HTERT RPE-1 (cell line): Measurements from ENCODE around the gene MKRN2OS.

Source experiments
- in situ Hi-C: fragments of 300-500 bp; cut with MboI; formaldehyde crosslinking; loops from 4 replicates; pipeline ENCODE4 v1.14.3; 2020; ENCODE audit warnings: low sequenced_read_pairs

Gene MKRN2OS, protein sequence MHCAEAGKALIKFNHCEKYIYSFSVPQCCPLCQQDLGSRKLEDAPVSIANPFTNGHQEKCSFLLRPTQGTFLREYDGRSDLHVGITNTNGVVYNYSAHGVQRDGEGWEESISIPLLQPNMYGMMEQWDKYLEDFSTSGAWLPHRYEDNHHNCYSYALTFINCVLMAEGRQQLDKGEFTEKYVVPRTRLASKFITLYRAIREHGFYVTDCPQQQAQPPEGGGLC

DNA sequence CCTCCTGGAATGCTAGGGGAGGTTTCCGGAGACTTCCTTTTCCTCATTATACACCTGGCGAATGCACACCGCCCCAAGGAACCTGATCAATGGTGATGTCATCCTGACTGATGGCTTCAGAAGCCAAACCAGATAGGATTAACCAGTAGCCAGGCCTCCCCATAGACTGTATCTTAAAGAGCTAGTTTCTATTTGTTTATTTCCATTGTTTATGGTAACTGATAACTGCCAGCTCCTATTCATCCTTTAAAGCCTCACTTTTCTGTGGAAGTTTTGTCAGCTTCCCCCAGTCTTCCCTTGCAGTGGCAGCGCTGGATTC, at the start of gene MKRN2OS:
TSS of gene MKRN2OS (minus strand) at position 27 of the 319 bp plus-strand sequence. CDS start 35 bp downstream, outside the sequence.
- in situ Hi-C loops: no loop called here

DNA sequence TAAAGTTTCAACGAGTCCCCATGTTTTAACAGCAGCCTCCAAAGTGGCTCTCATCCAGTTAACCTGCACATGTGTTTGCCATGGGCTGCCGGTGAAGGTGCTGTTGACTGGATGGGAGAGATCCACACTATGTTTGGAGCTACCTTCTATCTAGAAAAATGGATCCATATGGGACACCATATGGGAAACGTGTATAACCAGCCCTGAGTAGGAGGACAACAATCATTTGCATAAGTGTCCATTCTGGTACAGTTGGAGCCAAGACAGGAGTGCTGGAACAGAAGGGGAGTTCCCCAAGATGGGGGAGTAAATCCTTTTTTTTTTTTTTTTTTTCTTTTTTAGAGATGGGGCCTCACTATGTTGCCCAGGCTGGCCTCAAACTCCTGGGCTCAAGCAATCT, 48.2 kb upstream of the MKRN2OS start:
- in situ Hi-C loops: no loop called here

DNA sequence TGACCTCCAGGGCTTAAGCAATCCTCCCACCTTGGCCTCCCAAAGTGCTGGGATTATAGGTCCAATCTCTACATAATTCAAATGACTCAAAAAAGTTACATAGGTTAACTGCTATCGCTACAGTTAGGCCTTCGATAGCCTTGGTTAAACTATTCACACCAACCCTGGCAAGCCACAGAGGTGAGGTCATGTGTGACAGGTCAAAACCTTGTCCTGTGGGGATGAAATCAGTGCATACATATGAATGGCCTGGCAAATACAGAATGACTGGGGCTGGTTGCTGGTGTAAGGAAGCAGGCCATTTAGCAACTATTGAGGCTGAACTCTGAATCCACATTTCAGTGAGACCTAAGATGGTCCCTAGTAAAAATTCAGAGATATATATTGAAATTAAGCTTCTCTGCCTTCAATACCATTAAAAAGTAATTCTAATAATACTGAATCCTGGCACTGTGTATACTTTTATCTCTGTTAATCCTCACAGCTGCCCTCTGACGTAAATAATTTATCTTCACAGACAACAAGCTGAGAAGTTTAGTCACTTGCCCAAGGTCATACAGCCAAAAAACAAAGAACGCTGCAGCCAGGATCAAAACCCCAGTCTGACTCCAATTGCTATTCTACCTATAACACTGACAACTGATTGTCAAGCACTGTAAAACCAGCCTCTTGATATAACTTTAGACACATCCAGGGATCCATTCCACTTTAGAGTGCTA, 46.9 kb upstream of the MKRN2OS start:
- in situ Hi-C loops: no loop called here

DNA sequence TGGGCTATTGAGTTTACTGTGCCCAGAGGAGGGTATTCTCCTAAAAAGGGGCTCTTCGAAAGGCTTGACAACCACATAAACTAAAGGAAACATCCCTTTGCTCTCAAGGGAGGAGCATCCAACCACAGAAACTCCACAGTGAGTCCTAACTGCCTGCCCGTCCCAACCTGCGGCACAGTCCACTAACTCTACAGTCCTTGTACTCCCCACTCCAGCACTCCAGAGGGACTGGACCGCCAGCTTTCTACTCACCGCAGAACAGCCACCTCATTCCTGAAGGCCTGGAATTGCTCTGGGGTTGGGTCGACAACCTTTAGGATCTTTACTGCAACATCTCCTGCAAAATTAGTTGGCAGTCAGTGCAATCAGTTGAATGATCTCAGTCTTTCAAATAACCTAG, 46.2 kb upstream of the MKRN2OS start:
- in situ Hi-C loops: no loop called here

DNA sequence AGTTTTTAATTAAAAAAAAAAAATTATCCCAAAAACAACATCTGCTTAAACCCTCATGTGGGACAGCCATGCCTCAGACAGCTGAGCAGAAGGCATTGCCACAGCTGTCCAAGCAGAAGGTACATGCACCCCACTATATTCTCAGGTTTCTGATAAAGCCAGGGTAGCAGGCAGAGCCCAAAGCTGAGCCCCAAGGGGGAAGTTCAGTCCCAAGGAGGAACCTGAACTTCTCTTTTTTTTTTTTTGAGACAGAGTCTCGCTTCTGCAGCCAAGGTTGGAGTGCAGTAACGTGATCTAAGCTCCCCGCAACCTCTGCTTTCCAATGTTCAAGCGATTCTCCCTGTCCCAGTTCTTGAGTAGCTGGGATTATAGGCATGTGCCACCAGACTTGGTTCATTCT, 44.8 kb upstream of the MKRN2OS start:
- in situ Hi-C loops: no loop called here

DNA sequence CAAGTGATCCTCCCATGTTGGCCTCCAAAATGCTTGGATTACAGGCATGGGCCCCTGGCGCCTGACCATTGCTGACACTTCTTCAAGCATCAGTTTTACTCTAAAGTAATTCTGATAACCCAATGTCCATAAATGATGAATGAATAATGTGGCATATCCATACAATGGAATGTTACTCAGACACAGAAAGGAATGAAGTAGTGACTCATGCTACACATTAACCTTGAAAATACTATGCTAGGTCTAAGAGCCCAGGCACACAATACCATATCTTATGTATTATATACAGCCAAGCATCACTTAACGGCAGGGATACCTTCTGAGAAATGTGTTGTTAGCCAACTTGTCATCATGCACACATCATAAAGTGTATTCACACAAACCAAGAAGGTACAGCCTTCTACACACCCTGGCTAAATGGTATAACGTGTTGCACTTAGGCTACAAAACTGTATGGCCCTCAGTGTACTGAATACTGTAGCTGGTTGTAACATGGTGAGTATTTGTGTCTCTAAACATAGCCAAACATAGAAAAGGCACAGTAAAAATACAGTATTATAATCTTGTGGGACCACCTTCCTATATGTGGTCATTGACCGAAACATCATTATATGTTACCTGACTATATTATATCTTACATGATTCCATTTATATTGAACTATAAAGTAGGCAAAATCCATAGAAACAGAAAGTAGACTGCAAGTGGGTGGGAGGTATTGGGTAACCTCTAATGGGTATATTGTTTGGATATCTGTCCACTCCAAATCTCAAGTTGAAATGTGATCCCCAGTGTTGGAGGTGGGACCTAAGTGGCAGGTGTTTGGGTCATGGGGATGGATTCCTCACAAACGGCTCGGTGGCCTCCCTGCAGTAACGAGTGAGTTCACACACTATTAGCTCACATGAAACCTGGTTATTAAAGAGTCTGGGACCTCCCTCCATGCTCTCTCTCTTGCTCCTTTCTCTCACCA, 43.0 kb upstream of the MKRN2OS start:
- in situ Hi-C loops: no loop called here

DNA sequence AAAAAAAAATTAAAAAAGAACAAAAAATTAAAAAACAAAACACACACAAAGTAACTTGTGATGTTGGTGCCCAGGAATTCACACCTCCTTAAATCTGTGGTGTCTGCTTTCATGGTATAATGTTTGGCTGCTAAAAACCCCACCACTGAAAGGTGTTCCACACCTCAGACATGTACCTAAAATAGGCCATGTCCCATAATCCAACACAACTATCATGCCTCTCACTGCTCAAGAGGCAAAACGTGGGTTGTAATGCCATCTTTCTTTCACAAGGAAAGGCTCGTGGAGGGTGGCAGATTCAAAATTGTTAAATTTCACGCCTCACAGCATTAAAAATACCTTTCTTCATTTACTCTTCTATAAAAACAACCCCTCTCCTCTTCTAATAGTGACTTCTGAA, 41.1 kb upstream of the MKRN2OS start:
- in situ Hi-C loops: no loop called here

DNA sequence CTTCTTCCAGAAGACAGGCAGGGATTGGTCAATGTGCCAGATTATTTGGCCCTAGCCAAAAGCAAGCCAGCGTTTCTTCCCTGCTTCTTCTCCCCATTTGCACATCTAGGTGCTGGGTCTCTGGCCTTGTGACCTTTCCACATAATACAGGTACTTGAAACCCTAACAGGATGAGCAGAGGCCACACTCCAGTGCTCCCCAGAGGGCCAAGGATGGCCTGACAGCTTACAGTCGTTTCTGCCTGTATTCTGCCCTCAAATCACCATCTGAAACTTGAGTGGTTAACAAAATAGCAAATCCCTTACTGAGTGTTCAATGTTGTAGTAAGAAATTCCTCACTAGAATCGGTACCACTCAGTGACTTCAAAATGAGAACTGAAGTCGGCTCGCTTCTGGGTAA, 40.7 kb upstream of the MKRN2OS start:
- in situ Hi-C loops: no loop called here

DNA sequence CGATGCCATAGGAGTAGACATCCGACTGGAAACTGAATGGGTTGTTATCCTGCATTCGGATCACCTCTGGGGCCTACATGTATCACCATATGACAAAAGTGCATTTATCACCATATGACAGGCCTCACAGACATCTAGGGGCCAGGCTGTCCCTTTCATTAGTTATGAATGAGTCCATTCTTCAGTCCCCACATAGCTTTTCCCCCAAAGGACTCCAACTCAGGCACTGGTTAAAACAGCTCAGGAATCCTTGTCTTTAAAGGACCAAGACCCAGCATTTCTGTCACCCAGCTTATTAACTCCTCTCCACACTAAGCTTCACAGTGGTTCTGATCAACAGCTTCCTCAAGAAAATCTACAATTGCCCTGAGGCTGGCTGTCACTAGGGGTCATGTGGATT, 39.9 kb upstream of the MKRN2OS start:
- in situ Hi-C loops: no loop called here

DNA sequence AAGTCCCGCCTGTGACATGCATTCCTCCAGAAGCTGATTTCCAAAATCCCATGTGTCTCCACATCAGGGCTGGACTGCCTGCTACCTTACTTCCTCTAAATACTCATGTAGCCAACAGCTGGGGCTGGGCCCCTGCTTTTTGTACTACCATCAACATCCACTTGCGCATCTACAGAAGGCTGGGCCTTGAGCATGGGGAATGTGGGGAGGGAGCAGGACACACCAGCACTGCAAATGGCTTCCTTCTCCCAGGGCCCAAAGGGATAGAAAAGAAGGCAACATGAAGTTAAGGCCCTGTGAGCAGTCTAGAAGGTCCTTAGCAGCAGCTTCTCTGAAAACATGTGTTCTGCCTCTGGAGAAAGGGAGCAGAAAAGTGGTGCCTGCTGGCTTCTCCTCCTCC, 38.8 kb upstream of the MKRN2OS start:
- in situ Hi-C loops: no loop called here

DNA sequence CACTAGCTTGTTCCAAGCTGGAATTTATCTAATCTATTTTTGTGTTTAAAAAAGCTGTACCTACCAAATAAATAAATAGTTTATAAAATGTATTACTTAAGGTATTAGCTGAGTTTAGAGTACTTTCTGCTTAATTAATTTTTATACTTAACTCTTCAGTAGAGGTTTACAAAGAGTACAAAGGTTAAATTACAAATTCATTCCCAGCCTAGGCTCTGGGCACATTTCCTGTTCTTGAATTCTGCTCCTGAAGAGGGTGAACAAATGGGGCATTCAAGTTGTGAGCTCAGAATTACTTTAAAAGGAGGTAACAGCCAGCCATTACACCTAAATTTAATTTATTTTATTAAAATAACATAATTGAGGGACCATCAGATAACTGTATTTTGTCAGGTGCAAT, 38.0 kb upstream of the MKRN2OS start:
- in situ Hi-C loops: no loop called here

DNA sequence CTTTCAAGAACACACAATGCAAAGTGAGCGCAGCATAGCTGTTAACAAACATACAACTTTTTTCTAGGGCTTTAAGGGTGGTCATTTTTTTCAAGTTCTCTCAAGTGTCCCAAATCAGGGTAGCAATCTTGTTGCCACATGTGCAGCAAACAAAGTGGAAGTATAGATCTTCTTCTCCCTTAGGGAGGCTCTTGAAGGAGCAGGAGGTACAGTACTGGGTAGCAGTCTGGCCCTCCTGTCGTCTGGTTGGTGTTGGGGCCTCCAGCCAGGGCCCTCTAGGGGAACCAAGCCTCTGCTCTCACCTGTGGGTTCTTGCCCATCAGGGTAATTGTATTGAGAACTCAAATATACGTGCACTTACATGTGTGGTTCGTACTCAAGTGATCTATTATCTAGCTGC, 37.4 kb upstream of the MKRN2OS start:
- in situ Hi-C loops: no loop called here

DNA sequence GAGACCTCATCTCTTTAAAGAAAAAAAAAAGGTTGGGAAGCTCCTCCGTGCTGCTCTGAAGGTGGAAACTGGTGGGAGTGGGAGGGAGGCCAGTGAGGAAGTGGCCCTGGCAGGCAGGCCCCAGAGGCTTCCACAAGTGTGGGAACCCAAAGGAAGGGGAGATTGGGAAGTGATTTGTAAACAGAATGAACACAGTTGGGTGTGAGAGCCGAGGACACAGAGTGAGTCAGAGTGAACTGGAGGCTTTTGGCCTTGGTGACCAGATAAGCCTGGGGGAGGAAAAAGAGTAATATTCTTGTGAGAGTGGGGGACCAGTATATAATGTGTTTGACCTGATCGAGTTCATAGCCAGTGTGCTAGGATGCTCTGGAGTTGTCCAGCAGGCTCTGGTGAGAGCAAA, 34.6 kb upstream of the MKRN2OS start:
- in situ Hi-C loops: no loop called here

DNA sequence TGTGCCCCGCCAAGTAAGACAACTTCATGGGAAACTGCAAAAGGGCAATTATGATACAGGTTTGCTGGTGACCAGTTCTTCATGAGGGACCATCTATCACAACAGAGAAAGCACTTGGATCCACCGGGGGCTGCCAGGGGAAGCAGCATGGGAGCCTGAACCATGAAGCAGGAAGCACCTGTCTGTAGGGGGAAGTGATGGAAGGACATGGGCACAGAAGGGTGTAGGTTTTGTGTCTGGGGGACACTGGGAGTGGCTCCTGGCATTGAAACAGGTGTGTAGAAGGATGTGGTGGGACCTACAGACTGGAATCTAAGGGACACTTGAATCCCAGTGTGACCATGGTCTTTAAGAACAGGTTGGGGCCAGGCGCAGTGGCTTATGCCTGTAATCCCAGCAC, 34.2 kb upstream of the MKRN2OS start:
- in situ Hi-C loops: no loop called here

DNA sequence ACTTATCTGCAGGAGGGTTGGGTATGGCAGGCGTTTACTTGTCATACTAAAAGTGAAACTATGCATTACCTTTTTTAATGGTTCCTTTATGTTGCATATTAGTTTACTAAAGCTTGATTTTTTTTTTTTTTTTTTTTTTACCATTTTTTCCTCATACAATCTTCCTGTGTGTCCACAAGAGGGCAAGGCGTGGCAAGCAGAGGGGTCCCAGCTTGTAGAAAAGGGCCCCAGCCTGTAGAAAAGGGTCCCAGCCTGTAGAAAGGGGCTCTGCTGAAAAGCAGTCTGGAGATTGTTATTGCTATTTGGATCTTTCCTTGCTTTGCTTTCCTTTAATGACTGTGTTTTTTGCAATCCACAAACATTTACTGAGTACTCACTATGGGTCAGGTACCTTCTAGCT, 33.4 kb upstream of the MKRN2OS start:
- in situ Hi-C loops: no loop called here

DNA sequence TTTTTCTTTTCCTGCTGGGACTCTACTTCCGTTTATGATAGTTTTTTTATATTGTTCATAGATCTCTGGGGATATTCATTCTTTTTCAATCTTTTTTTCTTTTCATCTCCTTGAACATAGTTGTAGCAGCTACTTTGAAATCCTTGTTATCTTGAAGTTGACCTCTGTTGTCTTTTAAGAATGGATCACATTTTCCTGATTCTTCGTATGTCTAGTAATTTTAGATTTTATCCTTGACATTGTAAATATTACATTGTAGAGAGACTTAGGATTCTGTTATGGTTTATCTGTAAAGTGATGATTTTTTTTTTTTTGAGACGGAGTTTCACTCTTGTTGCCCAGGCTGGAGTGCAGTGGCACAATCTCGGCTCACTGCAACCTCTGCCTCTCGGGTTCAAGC, 32.1 kb upstream of the MKRN2OS start:
- in situ Hi-C loops: no loop called here

DNA sequence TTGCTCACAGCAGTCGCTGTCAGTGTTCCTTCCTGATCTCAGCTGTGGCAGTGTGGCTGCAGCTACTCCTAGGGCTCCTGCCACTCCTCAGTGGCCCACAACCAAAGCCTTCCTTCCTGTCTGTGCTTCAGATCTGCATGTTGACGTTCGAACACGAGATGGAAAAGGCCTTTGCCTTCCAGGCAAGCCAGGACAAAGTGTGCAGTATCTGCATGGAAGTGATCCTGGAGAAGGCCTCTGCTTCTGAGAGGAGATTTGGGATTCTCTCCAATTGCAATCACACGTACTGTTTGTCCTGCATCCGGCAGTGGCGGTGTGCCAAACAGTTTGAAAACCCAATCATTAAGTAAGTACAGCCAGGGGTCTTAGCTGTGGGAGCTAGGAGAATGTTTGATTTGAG, 29.4 kb upstream of the MKRN2OS start:
- in situ Hi-C loops: no loop called here

DNA sequence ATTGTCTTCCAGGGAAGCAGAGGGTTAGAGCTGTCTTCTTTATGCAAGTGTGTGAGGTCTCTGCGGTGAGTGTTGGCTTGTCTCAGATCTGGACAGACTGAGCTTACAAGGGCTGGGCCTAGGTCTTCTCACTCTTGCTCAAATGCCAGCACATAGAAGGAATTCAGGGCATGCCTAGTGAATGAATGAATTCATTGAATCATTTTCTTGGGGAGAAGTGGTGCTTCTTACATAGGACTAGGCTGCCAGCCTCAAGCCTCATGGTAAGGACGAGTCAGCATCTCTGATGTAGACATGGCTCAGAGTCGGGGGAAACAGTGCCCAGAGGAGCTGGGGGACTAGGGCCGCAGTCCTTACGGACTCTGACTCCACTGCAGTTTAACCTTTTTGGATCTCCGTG, 28.8 kb upstream of the MKRN2OS start:
- in situ Hi-C loops: no loop called here

DNA sequence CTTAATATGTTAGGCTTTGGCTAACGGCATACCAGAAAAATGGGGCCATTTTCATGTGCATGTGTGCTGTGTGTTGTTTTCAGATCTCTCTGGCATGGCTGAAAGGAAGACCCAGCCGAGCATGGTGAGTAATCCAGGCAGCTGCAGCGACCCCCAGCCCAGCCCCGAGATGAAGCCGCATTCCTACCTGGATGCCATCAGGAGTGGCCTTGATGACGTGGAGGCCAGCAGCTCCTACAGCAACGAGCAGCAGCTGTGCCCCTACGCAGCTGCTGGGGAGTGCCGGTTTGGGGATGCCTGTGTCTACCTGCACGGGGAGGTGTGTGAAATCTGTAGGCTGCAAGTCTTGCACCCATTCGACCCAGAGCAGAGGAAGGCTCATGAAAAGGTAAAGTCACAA, 26.7 kb upstream of the MKRN2OS start:
- in situ Hi-C loops: no loop called here

DNA sequence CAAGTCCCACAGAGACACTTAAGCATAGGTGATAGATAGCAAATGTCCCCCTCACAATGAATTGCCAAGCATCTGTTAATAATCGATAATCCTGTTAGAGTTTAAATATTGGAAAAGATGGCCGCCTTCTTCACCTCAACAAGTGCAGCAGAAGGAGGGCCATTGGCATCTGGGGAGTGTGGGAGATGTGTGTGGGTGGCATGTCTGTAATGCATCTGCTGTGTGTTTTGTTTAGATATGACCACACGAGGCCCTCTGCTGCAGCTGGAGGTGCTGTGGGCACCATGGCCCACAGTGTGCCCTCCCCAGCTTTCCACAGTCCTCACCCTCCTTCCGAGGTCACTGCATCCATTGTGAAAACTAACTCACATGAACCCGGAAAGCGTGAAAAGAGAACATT, 24.5 kb upstream of the MKRN2OS start:
- in situ Hi-C loops: no loop called here

DNA sequence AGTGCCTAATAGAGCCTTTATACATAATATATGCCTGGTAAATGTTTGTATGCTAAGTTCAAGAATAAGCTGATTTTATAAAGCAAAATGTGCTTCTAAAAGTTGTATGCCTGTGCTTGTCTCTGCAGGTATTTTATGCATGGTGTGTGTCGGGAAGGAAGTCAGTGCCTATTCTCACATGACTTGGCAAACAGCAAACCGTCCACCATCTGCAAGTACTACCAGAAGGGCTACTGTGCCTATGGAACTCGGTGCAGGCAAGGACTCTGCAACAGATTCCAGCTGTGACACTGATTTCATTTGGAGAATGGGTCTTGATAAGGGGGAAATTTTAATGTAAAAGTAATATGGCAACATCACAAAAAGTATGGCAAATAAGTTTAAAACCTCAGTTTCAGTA, 23.4 kb upstream of the MKRN2OS start:
- in situ Hi-C loops: no loop called here

DNA sequence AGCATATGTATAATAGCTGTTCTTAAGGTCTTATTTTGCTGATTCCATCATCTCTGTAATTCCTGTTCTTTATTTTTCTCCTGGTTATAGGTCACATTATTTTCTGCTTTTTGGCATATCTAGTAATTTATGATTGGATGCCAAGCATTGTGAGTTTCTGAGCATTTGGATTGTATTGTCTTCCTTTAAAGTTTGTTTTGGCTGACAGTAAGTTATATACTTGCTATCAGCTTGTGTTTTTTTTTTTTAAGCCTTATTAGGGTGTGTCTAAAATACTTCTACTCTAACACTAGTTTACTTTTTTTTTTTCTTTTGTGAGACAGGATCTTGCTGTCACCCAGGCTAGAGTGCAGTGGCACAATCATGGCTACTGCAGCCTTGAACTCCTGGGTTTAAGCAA, 21.7 kb upstream of the MKRN2OS start:
- in situ Hi-C loops: no loop called here
